Hair follicular keratinocyte (primary cell): Measurements from ENCODE around the gene CTCFL. TPM values are rescaled to one million over a fixed set of nuclear protein-coding genes. Genes with fewer than 3 reads are reported as not detected.

Experiments
- total RNA-seq: library from RNA; depleted of rRNA; stranded (reverse); fragments of >200 nt; gene quantifications from 2 replicates; pipeline ENCODE4 v1.2.3, GENCODE V29; 2015

Gene CTCFL
- total RNA-seq = not detected in 2 replicates

GRCh38 chr20:57524511-57525176 is at the start of gene CTCFL:
CTCFL (minus strand) TSS chr20:57525140; CDS start chr20:57524205, 935 bp downstream.

GRCh38 chr20:57560554-57561355 is 35.8 kb upstream of the CTCFL start, which contains the start of gene PCK1:
PCK1 (plus strand) TSS chr20:57561110; CDS start chr20:57561412, 302 bp downstream.

Other genes with a start within 250 kb of the CTCFL start
- not detected in 2 replicates for gene SPO11, start 195.3 kb downstream of the CTCFL start, total RNA-seq
- gene RAE1, start 173.9 kb downstream of the CTCFL start, total RNA-seq = 25.3 and 46.7 TPM in 2 replicates
- gene RBM38, start 133.7 kb downstream of the CTCFL start, total RNA-seq = 5.8 and 17.7 TPM in 2 replicates
- not detected in 2 replicates for gene PCK1, start 36.0 kb upstream of the CTCFL start, total RNA-seq
- gene ZBP1, start 95.3 kb upstream of the CTCFL start, total RNA-seq = not detected in 2 replicates
- 63.2 and 75.6 TPM in 2 replicates for gene PMEPA1, start 184.9 kb upstream of the CTCFL start, total RNA-seq